Measurements from ENCODE around the gene BRD4.

- TF ChIP-seq EP300 (IDR thresholded peaks at IDR 0.05; ENCODE audit: borderline replicate concordance) (no peak), CEBPB (IDR thresholded peaks at IDR 0.05) (no peak), EGR1 (IDR thresholded peaks at IDR 0.05) (no peak), REST (IDR thresholded peaks at IDR 0.05; ENCODE audit: low read depth) (no peak), RAD21 (IDR thresholded peaks at IDR 0.05; ENCODE audit: low read depth) (no peak), YY1 (IDR thresholded peaks at IDR 0.05; ENCODE audit: low read depth) (no peak), TCF12 (IDR thresholded peaks at IDR 0.05; ENCODE audit: low read depth) (no peak), TEAD4 (IDR thresholded peaks at IDR 0.05) (no peak), CREB1 (IDR thresholded peaks at IDR 0.05; ENCODE audit: low read depth) (no peak), USF1 (IDR thresholded peaks at IDR 0.05) (no peak), TAF1 (IDR thresholded peaks at IDR 0.05; ENCODE audit: low read depth) (no peak), ZBTB7A (IDR thresholded peaks at IDR 0.05; ENCODE audit: low read depth) (no peak), MAX (IDR thresholded peaks at IDR 0.05) (no peak), NFIC (IDR thresholded peaks at IDR 0.05) (no peak)
These were observed 97.8 kb downstream of the BRD4 start for GRCh38 chr19:15234431-15235130.
